ENCODE results near the gene ZNF100.
"Not testable (repeated sequence)": the region's sequence is repeated elsewhere in the genome, so short reads cannot be mapped to it uniquely, and the experiment has no call there.

GRCh38 chr19:21755555-21755954, 11.8 kb downstream of the ZNF100 start:
- not testable (repeated sequence) for TF ChIP-seq POLR2AphosphoS5, TAF1, POLR2A, SPI1, POU2F2 (IDR thresholded peaks at IDR 0.05; ENCODE audit: low read depth, low read length)

Data from GM12891 (cell line).